LNCAP (cell line): ENCODE results near the gene STX16.

ENCODE experiments used
- TF ChIP-seq, protein P1 (sequence below): fragments of 450-650 bp; IDR thresholded peaks from 2 replicates; pipeline ENCODE4 v1.5.1; 2017; ENCODE audit warnings: mild to moderate bottlenecking

The STX16 gene

DNA sequence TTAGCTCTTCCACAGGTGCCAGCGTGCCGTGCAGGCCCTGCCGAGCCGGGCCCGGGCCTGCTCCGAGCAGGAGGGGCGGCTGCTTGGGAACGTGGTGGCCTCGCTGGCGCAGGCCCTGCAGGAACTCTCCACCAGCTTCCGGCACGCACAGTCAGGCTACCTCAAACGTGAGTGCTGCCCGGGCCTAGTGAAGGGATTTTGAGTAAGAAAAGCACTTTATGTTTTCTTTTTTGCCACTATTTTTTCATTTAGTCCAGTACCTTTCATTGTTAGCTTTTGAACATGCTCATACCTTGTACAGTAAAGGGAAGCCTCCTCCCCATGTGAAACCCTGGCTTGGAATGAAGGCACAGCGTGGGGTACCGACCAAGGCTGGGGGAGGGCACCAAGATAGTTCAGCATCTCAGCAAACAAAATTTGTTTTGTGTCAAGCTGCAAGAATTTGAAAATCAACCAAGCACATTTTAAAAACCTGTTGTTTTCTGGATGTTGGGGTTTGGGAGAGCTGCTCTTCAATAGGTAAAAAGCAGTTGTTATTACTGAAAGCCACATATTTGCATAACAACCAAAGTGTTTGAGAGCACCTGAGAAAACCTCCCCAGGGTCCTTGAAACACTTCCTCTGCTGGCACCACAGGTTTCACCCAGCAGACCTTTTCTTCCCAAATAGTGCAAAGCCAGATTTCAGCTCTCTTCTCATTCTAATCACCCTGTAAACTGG, 18.4 kb downstream of the STX16 start:
- TF ChIP-seq, protein P1, sequence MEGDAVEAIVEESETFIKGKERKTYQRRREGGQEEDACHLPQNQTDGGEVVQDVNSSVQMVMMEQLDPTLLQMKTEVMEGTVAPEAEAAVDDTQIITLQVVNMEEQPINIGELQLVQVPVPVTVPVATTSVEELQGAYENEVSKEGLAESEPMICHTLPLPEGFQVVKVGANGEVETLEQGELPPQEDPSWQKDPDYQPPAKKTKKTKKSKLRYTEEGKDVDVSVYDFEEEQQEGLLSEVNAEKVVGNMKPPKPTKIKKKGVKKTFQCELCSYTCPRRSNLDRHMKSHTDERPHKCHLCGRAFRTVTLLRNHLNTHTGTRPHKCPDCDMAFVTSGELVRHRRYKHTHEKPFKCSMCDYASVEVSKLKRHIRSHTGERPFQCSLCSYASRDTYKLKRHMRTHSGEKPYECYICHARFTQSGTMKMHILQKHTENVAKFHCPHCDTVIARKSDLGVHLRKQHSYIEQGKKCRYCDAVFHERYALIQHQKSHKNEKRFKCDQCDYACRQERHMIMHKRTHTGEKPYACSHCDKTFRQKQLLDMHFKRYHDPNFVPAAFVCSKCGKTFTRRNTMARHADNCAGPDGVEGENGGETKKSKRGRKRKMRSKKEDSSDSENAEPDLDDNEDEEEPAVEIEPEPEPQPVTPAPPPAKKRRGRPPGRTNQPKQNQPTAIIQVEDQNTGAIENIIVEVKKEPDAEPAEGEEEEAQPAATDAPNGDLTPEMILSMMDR: no peak

DNA sequence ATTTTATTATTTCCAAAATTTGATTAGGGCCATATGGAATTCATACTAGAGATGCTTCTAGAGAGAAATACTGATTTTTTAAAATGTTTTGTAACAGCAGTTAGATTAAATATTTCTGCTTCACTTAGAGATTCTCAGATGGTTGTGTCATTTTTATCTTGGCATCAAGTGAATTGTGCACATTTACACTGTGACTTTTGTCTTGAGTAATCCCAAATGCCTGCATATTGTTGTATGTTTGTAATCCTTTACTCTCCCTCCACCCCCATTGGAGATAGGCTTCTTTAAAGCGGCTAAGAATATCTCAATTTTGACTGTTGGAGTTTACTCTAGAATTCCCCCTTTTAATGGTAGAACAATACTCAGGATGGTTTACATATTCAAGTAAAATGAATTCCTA, 19.0 kb downstream of the STX16 start:
- TF ChIP-seq, protein P1: no peak

DNA sequence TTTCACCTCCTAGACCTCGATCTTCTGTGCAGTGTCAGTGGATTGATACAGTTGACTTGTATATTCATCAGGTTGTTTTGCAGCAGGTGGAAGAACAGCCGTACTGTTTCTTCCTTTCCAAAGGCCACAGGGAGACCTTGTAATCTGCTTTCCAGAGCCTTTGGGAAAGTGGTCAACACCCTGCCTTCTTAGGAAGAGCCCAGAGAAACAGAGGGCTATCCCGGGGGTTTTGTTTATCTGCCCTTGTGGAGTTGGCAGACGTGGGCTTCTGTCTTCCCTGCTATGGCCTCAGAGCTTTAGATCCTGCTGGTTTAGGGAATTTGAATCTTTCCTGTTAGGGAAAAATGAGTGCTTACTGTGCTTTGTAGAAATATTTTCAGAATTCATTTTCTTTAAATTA, 19.6 kb downstream of the STX16 start:
- TF ChIP-seq, protein P1: no peak

DNA sequence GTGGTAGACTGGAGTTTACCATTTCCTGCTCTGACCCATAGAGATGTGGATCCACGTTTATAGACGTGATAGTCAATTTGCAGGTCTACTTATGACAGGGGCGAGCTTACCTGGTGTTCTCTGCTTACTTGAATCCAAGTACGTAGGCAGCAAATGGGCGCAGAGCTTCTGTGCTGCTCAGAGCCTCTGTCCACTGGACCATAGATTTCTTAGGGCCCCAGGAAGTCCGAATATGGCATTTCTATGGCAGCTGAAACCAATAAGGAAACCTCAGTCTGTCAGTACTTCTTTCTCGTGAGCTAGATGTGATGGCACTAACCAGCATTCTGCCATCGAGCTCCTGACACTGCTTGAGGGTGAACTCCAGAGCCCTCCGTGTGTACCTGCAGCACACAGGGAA, 22.0 kb downstream of the STX16 start:
- TF ChIP-seq, protein P1: no peak

DNA sequence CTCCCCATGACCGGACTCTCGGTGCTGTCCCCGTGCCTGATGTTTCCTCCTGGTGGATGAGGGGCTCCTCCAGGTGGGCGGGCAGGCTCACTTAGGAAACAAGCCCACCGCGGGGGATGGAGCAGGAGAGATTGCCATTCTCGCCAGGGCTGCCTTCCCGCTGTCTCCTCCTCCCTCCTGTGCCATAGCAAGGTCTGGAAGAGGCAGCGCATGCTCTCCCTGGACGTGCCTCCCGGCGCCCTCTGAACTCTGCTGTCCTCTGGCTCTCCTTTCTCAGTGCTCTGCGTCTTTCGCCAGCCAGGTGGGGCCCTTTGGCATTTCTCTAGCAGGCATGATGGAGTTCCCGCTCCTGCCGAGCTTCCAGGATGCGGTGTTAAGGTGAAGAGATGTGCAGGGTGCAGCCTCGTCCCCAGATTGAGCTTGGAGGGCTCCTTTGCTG, 24.1 kb downstream of the STX16 start:
- TF ChIP-seq, protein P1: no peak

DNA sequence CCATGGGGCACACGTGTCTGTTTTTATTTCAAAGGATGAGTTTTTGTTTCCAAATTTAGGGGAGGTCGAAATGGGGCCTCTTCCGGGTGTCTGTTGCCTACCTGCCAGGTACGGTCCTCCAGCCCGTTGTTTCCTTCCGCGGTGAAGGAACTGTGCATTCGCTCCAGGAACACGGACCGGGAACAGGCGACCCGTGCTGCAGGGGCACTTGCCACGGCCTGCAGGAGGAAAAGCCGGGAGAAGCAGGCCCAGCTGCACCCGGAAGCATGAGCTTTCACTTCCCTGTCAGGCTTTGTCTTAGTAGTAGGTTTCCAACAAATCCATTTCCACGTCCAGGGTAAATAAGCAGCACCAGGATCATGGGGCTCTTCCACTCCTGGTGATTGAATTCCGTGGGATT, 24.6 kb downstream of the STX16 start:
- TF ChIP-seq, protein P1: no peak

DNA sequence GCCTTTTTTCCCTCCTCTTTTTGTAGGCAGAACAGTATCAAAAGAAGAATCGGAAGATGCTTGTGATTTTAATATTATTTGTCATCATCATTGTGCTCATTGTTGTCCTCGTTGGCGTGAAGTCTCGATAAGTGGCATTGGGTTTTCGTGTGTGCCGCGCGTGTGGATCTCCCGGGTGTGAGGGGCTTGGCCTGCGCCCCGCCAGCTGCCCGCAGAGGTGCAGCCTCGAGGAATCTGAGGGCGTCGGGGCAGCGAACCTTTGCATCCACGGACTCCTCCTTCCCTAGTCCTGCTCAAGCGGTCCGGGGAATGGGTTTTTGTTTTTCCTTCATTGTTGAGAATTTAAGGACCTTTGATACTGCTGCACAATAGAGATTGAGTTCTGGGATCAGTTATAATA, 25.1 kb downstream of the STX16 start:
- TF ChIP-seq, protein P1: no peak
